K562 (cell line): ENCODE measurements around the gene PNRC1. TPM values are rescaled to one million over a fixed set of nuclear protein-coding genes. Genes with fewer than 3 reads are reported as not detected.

Source experiments
- BCL6 ChIP-seq: fragments of 250-450 bp; sonication (Bioruptor Pico); IDR thresholded peaks from 2 replicates; pipeline ENCODE4 v1.4.0; 2020
- CREB1 ChIP-seq, 2 experiments: sonication (generic) in 1 of 2; formaldehyde crosslinking in 1 of 2; IDR thresholded peaks; 2 replicates each; pipeline versions ENCODE4 v1.6.1 to v1.8.0; 2012 to 2022; ENCODE audit warnings: inconsistent platforms in 1 of 2, mild to moderate bottlenecking in 1 of 2, missing genetic modification reagents in 1 of 2, moderate library complexity in 1 of 2
- HSF4 ChIP-seq: fragments of 250-450 bp; sonication (Bioruptor Pico); IDR thresholded peaks from 2 replicates; pipeline ENCODE4 v2.1.2; 2022; ENCODE audit warnings: mild to moderate bottlenecking, moderate library complexity, borderline replicate concordance
- ILK ChIP-seq: fragments of 450-650 bp; IDR thresholded peaks from 2 replicates; pipeline ENCODE4 v1.6.1; 2016; ENCODE audit warnings: missing genetic modification characterization, low read depth, mild to moderate bottlenecking, missing compliant biosample characterization, moderate library complexity, borderline replicate concordance
- NFIX ChIP-seq: fragments of 250-450 bp; sonication (Bioruptor Pico); IDR thresholded peaks from 2 replicates; pipeline ENCODE4 v1.4.0; 2020; ENCODE audit warnings: low read depth, mild to moderate bottlenecking, moderate library complexity
- NR1H2 ChIP-seq: sonication (generic); formaldehyde crosslinking; IDR thresholded peaks from 2 replicates; pipeline ENCODE4 v1.4.0; 2020; ENCODE audit warnings: mild to moderate bottlenecking, missing genetic modification reagents
- NR2C1 ChIP-seq, 2 experiments: fragments of 450-650 bp; IDR thresholded peaks; 2 replicates each; pipeline ENCODE4 v1.6.1; 2017; ENCODE audit warnings: mild to moderate bottlenecking in 2 of 2, antibody characterized with exemption in 1 of 2, inconsistent platforms in 1 of 2, missing compliant biosample characterization in 1 of 2, missing genetic modification characterization in 1 of 2
- RAD21 ChIP-seq, 2 experiments: fragments of 250-450 bp in 1 of 2; fragments of 450-650 bp in 1 of 2; sonication (Bioruptor Pico) in 1 of 2; formaldehyde crosslinking in 1 of 2; IDR thresholded peaks in 1 of 2; conservative IDR thresholded peaks in 1 of 2; 2 replicates each; pipeline versions ENCODE4 v1.4.0 to v1.8.0; 2020 to 2022; ENCODE audit warnings: mild to moderate bottlenecking in 2 of 2, moderate library complexity in 1 of 2
- SRSF1 ChIP-seq: fragments of 200-400 bp; formaldehyde crosslinking; IDR thresholded peaks from 2 replicates; pipeline ENCODE4 v1.6.1; 2017; ENCODE audit warnings: mild to moderate bottlenecking, low read depth, low read length, moderate library complexity
- STAT5B ChIP-seq: fragments of 250-450 bp; sonication (Bioruptor Pico); IDR thresholded peaks from 2 replicates; pipeline ENCODE4 v1.8.0; 2021; ENCODE audit warnings: mild to moderate bottlenecking, inconsistent platforms
- ZKSCAN3 ChIP-seq: fragments of 250-450 bp; sonication (Bioruptor Pico); IDR thresholded peaks from 2 replicates; pipeline ENCODE4 v1.4.0; 2020
- ZNF79 ChIP-seq: fragments of 250-450 bp; sonication (Bioruptor Pico); IDR thresholded peaks from 2 replicates; pipeline ENCODE4 v1.4.0; 2020; ENCODE audit warnings: low read depth, mild to moderate bottlenecking, moderate library complexity
- polyA plus RNA-seq, 8 experiments: library from polyadenylated mRNA; depleted of rRNA in 4 of 8; stranded (reverse) in 5 of 8; unstranded in 3 of 8; fragments of >200 nt; fragmentation: Nextera tagmentation in 2 of 8; fragmentation: Illumina TruSeq in 1 of 8; extraction: Ambion mirVana in 2 of 8; extraction: Trizol in 1 of 8; gene quantifications; 2 replicates each; pipeline versions ENCODE4 v1.2.1 to v1.2.3, GENCODE V29; 2011 to 2014; ENCODE audit warnings: inconsistent platforms in 1 of 8, missing spikeins in 1 of 8
- total RNA-seq, 7 experiments: library from RNA; depleted of rRNA in 6 of 7; stranded (reverse); fragments of >200 nt in 6 of 7; fragmentation: Illumina TruSeq in 2 of 7; extraction: Trizol in 2 of 7; gene quantifications; 2 replicates each; pipeline versions ENCODE4 v1.2.1 to v1.2.3, GENCODE V29; 2011 to 2021; ENCODE audit warnings: low replicate concordance in 1 of 7
- TF ChIP-seq, protein P1 (sequence below): fragments of 250-450 bp; sonication (Bioruptor Pico); IDR thresholded peaks from 2 replicates; pipeline ENCODE4 v1.4.0; 2020
- TF ChIP-seq, protein P2 (sequence below): fragments of 250-450 bp; sonication (Bioruptor Pico); IDR thresholded peaks from 2 replicates; pipeline ENCODE4 v1.5.0; 2022; ENCODE audit warnings: mild to moderate bottlenecking
- TF ChIP-seq, protein P3 (sequence below): fragments of 450-650 bp; IDR thresholded peaks from 2 replicates; pipeline ENCODE4 v1.6.1; 2016; ENCODE audit warnings: missing biosample characterization, missing genetic modification characterization
- TF ChIP-seq, protein P4 (sequence below): fragments of 250-450 bp; sonication (Bioruptor Pico); IDR thresholded peaks from 2 replicates; pipeline ENCODE4 v1.5.0; 2021
- TF ChIP-seq, protein P5 (sequence below): fragments of 250-450 bp; sonication (Bioruptor Pico); IDR thresholded peaks from 2 replicates; pipeline ENCODE4 v1.8.0; 2021; ENCODE audit warnings: moderate library complexity, mild to moderate bottlenecking, inconsistent platforms

PNRC1 gene
- total and polyA plus RNA-seq, 9 of the 15 experiments (the other 6 are each of a cell fraction or from before 2014, with no cell fraction given): 1.2 to 10.8 (median 6.5) TPM

DNA sequence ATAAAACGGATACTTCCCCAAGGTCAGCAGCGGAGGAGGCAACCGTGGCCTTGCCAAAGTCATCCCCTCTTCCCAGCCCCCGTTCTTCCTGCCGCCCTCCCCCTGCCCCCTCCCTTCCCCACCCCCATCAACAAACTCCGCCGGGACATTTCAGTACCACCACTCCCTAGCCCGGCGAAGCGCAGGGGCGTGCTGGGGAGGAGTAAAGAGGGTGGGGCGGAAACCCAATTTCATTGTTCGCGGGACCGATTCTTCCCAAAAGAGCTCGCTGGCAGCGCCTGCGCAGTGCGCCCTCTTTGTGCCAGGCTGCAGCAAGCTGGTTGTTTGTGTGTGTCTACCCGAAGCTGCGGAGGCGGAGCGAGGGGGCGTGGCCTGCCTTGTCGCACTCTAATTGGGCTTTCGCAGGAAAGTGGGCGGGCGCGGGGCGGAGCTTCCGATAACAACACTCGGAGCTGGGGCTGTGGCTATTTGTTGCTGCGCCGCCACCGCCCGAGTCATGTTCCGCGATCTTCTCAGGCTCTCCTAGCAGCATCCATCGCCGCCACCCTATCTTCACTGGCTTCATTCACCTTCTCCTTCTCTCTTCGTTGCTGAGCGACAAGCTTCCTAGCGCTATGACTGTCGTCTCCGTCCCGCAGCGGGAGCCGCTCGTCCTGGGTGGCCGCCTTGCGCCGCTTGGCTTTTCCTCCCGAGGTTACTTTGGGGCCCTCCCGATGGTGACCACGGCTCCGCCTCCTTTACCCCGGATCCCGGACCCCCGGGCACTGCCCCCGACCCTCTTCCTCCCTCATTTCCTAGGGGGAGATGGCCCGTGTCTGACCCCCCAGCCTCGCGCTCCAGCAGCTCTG lies at the start of gene PNRC1 (continued):
- TF ChIP-seq, protein P1, sequence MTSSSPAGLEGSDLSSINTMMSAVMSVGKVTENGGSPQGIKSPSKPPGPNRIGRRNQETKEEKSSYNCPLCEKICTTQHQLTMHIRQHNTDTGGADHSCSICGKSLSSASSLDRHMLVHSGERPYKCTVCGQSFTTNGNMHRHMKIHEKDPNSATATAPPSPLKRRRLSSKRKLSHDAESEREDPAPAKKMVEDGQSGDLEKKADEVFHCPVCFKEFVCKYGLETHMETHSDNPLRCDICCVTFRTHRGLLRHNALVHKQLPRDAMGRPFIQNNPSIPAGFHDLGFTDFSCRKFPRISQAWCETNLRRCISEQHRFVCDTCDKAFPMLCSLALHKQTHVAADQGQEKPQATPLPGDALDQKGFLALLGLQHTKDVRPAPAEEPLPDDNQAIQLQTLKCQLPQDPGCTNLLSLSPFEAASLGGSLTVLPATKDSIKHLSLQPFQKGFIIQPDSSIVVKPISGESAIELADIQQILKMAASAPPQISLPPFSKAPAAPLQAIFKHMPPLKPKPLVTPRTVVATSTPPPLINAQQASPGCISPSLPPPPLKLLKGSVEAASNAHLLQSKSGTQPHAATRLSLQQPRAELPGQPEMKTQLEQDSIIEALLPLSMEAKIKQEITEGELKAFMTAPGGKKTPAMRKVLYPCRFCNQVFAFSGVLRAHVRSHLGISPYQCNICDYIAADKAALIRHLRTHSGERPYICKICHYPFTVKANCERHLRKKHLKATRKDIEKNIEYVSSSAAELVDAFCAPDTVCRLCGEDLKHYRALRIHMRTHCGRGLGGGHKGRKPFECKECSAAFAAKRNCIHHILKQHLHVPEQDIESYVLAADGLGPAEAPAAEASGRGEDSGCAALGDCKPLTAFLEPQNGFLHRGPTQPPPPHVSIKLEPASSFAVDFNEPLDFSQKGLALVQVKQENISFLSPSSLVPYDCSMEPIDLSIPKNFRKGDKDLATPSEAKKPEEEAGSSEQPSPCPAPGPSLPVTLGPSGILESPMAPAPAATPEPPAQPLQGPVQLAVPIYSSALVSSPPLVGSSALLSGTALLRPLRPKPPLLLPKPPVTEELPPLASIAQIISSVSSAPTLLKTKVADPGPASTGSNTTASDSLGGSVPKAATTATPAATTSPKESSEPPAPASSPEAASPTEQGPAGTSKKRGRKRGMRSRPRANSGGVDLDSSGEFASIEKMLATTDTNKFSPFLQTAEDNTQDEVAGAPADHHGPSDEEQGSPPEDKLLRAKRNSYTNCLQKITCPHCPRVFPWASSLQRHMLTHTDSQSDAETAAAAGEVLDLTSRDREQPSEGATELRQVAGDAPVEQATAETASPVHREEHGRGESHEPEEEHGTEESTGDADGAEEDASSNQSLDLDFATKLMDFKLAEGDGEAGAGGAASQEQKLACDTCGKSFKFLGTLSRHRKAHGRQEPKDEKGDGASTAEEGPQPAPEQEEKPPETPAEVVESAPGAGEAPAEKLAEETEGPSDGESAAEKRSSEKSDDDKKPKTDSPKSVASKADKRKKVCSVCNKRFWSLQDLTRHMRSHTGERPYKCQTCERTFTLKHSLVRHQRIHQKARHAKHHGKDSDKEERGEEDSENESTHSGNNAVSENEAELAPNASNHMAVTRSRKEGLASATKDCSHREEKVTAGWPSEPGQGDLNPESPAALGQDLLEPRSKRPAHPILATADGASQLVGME (CRISPR knock-in tag): no peak
- TF ChIP-seq NR1H2 (CRISPR knock-in tag): no peak
- TF ChIP-seq ZNF79 (CRISPR knock-in tag): no peak
- TF ChIP-seq NR2C1 (IDR thresholded peaks at IDR 0.05): no peak
- TF ChIP-seq NR2C1 (tag; IDR thresholded peaks at IDR 0.05): no peak
- TF ChIP-seq, protein P2, sequence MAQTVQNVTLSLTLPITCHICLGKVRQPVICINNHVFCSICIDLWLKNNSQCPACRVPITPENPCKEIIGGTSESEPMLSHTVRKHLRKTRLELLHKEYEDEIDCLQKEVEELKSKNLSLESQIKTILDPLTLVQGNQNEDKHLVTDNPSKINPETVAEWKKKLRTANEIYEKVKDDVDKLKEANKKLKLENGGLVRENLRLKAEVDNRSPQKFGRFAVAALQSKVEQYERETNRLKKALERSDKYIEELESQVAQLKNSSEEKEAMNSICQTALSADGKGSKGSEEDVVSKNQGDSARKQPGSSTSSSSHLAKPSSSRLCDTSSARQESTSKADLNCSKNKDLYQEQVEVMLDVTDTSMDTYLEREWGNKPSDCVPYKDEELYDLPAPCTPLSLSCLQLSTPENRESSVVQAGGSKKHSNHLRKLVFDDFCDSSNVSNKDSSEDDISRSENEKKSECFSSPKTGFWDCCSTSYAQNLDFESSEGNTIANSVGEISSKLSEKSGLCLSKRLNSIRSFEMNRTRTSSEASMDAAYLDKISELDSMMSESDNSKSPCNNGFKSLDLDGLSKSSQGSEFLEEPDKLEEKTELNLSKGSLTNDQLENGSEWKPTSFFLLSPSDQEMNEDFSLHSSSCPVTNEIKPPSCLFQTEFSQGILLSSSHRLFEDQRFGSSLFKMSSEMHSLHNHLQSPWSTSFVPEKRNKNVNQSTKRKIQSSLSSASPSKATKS (CRISPR knock-in tag): no peak
- TF ChIP-seq, protein P3, sequence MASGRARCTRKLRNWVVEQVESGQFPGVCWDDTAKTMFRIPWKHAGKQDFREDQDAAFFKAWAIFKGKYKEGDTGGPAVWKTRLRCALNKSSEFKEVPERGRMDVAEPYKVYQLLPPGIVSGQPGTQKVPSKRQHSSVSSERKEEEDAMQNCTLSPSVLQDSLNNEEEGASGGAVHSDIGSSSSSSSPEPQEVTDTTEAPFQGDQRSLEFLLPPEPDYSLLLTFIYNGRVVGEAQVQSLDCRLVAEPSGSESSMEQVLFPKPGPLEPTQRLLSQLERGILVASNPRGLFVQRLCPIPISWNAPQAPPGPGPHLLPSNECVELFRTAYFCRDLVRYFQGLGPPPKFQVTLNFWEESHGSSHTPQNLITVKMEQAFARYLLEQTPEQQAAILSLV (tag): no peak
- TF ChIP-seq ZKSCAN3 (CRISPR knock-in tag): no peak
- TF ChIP-seq, protein P4, sequence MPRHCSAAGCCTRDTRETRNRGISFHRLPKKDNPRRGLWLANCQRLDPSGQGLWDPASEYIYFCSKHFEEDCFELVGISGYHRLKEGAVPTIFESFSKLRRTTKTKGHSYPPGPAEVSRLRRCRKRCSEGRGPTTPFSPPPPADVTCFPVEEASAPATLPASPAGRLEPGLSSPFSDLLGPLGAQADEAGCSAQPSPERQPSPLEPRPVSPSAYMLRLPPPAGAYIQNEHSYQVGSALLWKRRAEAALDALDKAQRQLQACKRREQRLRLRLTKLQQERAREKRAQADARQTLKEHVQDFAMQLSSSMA: no peak
- no peak for TF ChIP-seq NFIX
- TF ChIP-seq ILK: no peak
- TF ChIP-seq, protein P5, sequence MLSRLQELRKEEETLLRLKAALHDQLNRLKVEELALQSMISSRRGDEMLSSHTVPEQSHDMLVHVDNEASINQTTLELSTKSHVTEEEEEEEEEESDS (CRISPR knock-in tag): no peak
- TF ChIP-seq HSF4 (CRISPR knock-in tag): no peak
- no peak for TF ChIP-seq RAD21 (CRISPR knock-in tag; conservative IDR thresholded peaks at IDR 0.05 in 1 of 2, IDR thresholded peaks at IDR 0.05 in 1 of 2)
- no peak for TF ChIP-seq STAT5B (CRISPR knock-in tag)
- peak; percentile 48; the same call in 1 of the 2 replicates for TF ChIP-seq CREB1 (IDR thresholded peaks at IDR 0.05)
- no peak for TF ChIP-seq CREB1 (CRISPR knock-in tag; IDR thresholded peaks at IDR 0.05)
- TF ChIP-seq BCL6 (CRISPR knock-in tag): no peak
- TF ChIP-seq SRSF1: no peak
